PC-3 (cell line): Measurements from ENCODE around the gene CPEB4. TPM values are rescaled to one million over a fixed set of nuclear protein-coding genes. Genes with fewer than 3 reads are reported as not detected.
A peak's percentile ranks its signal among the peaks of the same experiment; 100 is the strongest.

Experiments used
- ATAC-seq: fragments of 200-7000 bp; cut with Tn5 transposase; 2 replicates; pipeline ENCODE4 v1.9.1; 2020; ENCODE audit warnings: mild to moderate bottlenecking, moderate library complexity
- BruUV-seq: library from RNA; stranded (reverse); fragments of 400-500 nt; replicated peaks from 2 replicates; lab custom pipeline; 2021; lab: Mats Ljungman, UMichigan
- CTCF ChIA-PET: fragments of 300-600 bp; sonication (Branson Sonifier 250); formaldehyde crosslinking; loops from one replicate; lab custom pipeline; 2022; ENCODE audit warnings: antibody characterized with exemption; lab: Charles Lee
- POLR2A ChIA-PET: fragments of 300-600 bp; sonication (Branson Sonifier 250); formaldehyde crosslinking; loops from one replicate; lab custom pipeline; 2022; ENCODE audit warnings: antibody characterized with exemption; ENCODE audit not compliant: unreplicated experiment; lab: Charles Lee
- DNase-seq: peaks from one replicate; pipeline ENCODE4 v3.0.0-alpha.2; 2015
- H2AFZ ChIP-seq: fragments of 300-600 bp; sonication (generic); 2 replicates; pipeline ENCODE4 v1.6.0; 2016; ENCODE audit warnings: antibody characterized with exemption, low read length
- H3F3A ChIP-seq: fragments of 300-600 bp; sonication (generic); one replicate; pipeline ENCODE4 v1.6.0; 2017; ENCODE audit warnings: antibody characterized with exemption, low read length, control low read depth, mild to moderate bottlenecking; ENCODE audit not compliant: unreplicated experiment
- H3K27ac ChIP-seq: fragments of 300-600 bp; sonication (generic); 2 replicates; pipeline ENCODE4 v1.5.1; 2016; ENCODE audit warnings: mild to moderate bottlenecking, low read length
- H3K27me3 ChIP-seq: fragments of 300-600 bp; sonication (generic); 2 replicates; pipeline ENCODE4 v1.6.1; 2016; ENCODE audit warnings: low read length, mixed read lengths
- H3K36me3 ChIP-seq: fragments of 300-600 bp; sonication (generic); 2 replicates; pipeline ENCODE4 v1.6.1; 2016; ENCODE audit warnings: low read depth, mixed run types, low read length, mixed read lengths
- H3K4me1 ChIP-seq: fragments of 300-600 bp; sonication (generic); 2 replicates; pipeline ENCODE4 v1.5.1; 2016; ENCODE audit warnings: low read length; ENCODE audit not compliant: insufficient read depth
- H3K4me2 ChIP-seq: fragments of 300-600 bp; sonication (generic); 2 replicates; pipeline ENCODE4 v1.6.0; 2016; ENCODE audit warnings: low read length
- H3K4me3 ChIP-seq: fragments of 300-600 bp; sonication (generic); 2 replicates; pipeline ENCODE4 v1.5.1; 2016; ENCODE audit warnings: mild to moderate bottlenecking, low read length, mixed read lengths
- H3K79me2 ChIP-seq: fragments of 300-600 bp; sonication (generic); 2 replicates; pipeline ENCODE4 v1.6.1; 2017; ENCODE audit warnings: low read length, mixed read lengths
- H3K9ac ChIP-seq: fragments of 300-600 bp; sonication (generic); 2 replicates; pipeline ENCODE4 v1.6.0; 2016; ENCODE audit warnings: mild to moderate bottlenecking, low read length
- H3K9me2 ChIP-seq: fragments of 300-600 bp; sonication (generic); replicated peaks from 2 replicates; pipeline ENCODE4 v1.6.1; 2016; ENCODE audit warnings: mixed run types, low read length, mixed read lengths
- H3K9me3 ChIP-seq: fragments of 300-600 bp; sonication (generic); 2 replicates; pipeline ENCODE4 v1.6.1; 2016; ENCODE audit warnings: low read length, mixed read lengths
- H4K20me1 ChIP-seq: fragments of 300-600 bp; sonication (generic); 2 replicates; pipeline ENCODE4 v1.6.1; 2016; ENCODE audit warnings: low read length, mixed read lengths
- EZH2 ChIP-seq: fragments of 300-600 bp; sonication (generic); IDR thresholded peaks from one replicate; pipeline ENCODE4 v1.6.1; 2017; ENCODE audit warnings: antibody characterized with exemption, mild to moderate bottlenecking, low read length; ENCODE audit not compliant: unreplicated experiment
- EZH2phosphoT487 ChIP-seq: fragments of 300-600 bp; sonication (generic); IDR thresholded peaks from 2 replicates; pipeline ENCODE4 v1.6.1; 2018; ENCODE audit warnings: mild to moderate bottlenecking, antibody characterized with exemption, low read length, borderline replicate concordance
- intact Hi-C: fragments of 100-400 bp; cut with micrococcal nuclease; formaldehyde crosslinking; loops from 2 replicates; pipeline ENCODE4 v1.9.0; 2023
- total RNA-seq: library from RNA; depleted of rRNA; stranded (reverse); fragments of >200 nt; gene quantifications from 2 replicates; pipeline ENCODE4 v1.2.3, GENCODE V29; 2014
- TF ChIP-seq, protein P1 (sequence below): fragments of 300-600 bp; sonication (generic); conservative IDR thresholded peaks from 2 replicates; pipeline ENCODE4 v1.5.1; 2017; ENCODE audit warnings: antibody characterized with exemption, low read depth, mild to moderate bottlenecking, low read length

Gene CPEB4
- total RNA-seq, 1 experiment from 2014 or later, result 37.0 TPM

DNA sequence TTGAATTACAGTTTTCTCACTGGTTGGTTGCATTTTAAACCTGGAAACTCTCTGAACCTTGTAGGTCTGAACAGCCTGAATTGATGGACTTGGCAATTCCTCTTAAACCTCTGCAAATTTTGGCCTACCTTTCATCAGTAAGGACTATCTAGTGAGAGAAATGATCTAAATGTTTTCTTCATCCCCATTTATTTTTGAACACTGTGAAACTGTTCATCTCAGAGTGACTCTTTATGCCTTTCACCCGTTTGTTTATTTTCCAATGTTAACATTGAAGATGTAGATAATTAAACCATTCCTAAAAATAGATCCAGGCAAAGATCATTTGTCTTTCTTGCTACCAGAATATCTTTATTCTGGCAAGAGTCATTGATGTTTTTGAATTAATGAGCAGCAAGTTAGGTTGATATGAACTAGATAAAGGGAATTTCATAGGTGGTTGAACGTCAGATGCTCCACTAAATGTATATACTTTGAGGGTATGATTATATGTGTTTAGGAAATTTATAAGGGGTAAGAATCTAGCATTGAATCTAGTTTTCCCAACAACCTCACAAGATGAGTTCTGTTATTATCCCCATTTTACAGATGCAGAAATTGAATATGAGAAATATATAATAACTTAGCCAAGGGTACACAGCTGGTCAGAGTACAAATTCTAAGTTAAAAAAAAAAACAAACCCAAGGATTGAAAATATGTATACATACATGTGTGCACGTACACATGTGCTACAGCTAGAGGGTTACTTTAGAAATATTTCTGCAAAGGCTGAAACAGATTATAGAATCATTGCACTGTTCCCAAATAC lies 3.4 kb downstream of the CPEB4 start:
- Histone ChIP-seq H3K27ac (peak overlapping the region; percentile 1; the same call in 1 of the 2 replicates), H3K27me3 (no peaks in the 10 kb centered on the region), H2AFZ (no peak overlapping the region), H3F3A (no peaks in the 10 kb centered on the region), H3K9me3 (no peaks in the 10 kb centered on the region), H4K20me1 (no peaks in the 10 kb centered on the region), H3K4me1 (peaks cover 59% of the 10 kb centered on the region), H3K79me2 (peaks cover 81% of the 10 kb centered on the region), H3K9me2 (no peaks in the 10 kb centered on the region), H3K9ac (peak overlapping the region; percentile 18), H3K36me3 (no peaks in the 10 kb centered on the region), H3K4me3 (peak overlapping the region; percentile 90), H3K4me2 (peak overlapping the region; percentile 88)
- intact Hi-C loops, result no loop called here
- CTCF ChIA-PET, result interaction anchor here (0.7 kb wide), 1 partner anchor 64 kb away, joined by 4 read pairs; no protein-coding TSS in a partner anchor
- POLR2A ChIA-PET, result interaction anchor here (0.6 to 0.8 kb wide), 3 partner anchors 51 to 195 kb away, joined by 3 to 16 read pairs (median 5); no protein-coding TSS in a partner anchor
- DNase-seq (peak; percentile 42), ATAC-seq (no peak)
- TF ChIP-seq, protein P1, sequence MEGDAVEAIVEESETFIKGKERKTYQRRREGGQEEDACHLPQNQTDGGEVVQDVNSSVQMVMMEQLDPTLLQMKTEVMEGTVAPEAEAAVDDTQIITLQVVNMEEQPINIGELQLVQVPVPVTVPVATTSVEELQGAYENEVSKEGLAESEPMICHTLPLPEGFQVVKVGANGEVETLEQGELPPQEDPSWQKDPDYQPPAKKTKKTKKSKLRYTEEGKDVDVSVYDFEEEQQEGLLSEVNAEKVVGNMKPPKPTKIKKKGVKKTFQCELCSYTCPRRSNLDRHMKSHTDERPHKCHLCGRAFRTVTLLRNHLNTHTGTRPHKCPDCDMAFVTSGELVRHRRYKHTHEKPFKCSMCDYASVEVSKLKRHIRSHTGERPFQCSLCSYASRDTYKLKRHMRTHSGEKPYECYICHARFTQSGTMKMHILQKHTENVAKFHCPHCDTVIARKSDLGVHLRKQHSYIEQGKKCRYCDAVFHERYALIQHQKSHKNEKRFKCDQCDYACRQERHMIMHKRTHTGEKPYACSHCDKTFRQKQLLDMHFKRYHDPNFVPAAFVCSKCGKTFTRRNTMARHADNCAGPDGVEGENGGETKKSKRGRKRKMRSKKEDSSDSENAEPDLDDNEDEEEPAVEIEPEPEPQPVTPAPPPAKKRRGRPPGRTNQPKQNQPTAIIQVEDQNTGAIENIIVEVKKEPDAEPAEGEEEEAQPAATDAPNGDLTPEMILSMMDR, result no peak
- no peak for TF ChIP-seq EZH2
- TF ChIP-seq EZH2phosphoT487, result no peak
- no TSS peak for BruUV-seq

DNA sequence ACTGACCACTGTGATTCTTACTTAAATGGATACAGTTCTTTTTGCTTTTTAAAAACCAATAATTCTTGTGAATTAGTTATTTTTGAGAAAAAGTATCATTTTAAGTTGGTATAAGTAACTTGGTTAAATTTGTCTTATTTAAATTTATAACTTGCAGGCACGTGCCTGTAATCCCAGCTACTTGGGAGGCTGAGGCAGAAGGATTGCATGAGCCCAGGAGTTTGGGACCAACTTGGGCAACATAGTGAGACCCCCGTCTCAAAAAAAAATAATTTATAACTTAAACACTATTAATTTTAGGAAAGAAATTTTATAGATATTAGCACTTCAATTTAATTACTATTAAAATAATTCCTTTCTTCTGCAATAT lies 5.0 kb downstream of the CPEB4 start:
- intact Hi-C loops, result no loop called here
- H3K27ac ChIP-seq, result no peak overlapping the region
- no peaks in the 10 kb centered on the region for H3K27me3 ChIP-seq
- no peaks in the 10 kb centered on the region for H3K9me2 ChIP-seq
- H3K36me3 ChIP-seq, result no peaks in the 10 kb centered on the region
- CTCF ChIA-PET, result interaction anchor here (0.6 kb wide), 1 partner anchor 12 kb away, joined by 3 read pairs; no protein-coding TSS in a partner anchor
- POLR2A ChIA-PET, result interaction anchor here (0.7 kb wide), 2 partner anchors 31 to 70 kb away, joined by 3 to 7 read pairs; no protein-coding TSS in a partner anchor
- peak overlapping the region; percentile 18 for H3K9ac ChIP-seq
- no peak overlapping the region for H2AFZ ChIP-seq
- no peaks in the 10 kb centered on the region for H3K9me3 ChIP-seq
- TF ChIP-seq, protein P1, result no peak
- TF ChIP-seq EZH2 (no peak), EZH2phosphoT487 (no peak)
- no peaks in the 10 kb centered on the region for H3F3A ChIP-seq
- peak overlapping the region; percentile 88 for H3K4me2 ChIP-seq
- peaks cover 95% of the 10 kb centered on the region for H3K79me2 ChIP-seq
- H4K20me1 ChIP-seq, result no peaks in the 10 kb centered on the region
- no TSS peak for BruUV-seq
- no peak for ATAC-seq
- no peak for DNase-seq
- H3K4me3 ChIP-seq, result peak overlapping the region; percentile 90
- H3K4me1 ChIP-seq, result peaks cover 54% of the 10 kb centered on the region
